ENCODE measurements around the gene EIF4G3. TPM values are rescaled to one million over a fixed set of nuclear protein-coding genes. Genes with fewer than 3 reads are reported as not detected.

The EIF4G3 gene
- total RNA-seq, 1 experiment from 2014 or later: 55.4 TPM

DNA sequence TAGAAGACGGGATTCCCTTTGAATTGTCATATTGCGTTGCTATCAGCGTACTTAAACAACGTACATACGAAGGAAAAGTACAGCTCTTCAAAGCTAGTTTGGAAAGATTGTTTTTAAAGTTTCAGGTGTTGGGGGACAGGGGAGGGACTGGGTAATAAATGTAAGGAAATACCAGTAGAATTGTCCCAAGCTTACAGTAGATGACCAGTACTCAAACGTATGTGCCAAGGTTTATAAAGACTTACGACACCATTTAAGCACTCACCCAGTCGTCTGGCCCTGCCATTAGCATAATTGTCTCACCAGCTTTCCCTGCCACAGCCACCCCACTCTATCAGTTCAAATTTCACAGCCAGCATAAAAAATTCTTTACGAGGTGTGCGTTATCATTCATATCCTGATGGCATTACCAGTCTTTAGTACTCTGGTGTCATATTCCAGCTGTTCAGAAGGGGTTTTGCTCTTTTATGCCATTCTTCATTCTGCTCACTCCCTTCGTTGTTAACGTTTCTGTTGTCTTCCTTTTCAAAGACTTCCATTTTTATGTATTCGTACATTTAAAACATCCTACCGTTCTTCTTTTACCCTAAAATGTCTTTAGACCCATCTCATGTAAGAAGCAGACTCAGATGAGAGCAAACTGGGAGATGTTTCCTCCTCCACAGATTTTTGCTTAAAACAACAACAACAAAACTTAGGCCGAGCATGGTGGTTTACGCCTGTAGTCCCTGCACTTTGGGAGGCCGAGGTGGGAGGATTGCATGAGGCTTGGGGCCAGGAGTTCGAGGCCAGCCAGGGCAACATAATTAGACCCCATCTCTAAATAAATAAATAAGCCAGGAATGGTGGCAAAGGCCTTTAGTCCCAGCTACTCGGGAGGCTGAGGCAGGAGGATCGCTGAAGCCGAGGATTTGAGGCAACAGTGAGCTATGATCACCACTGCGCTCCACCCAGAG is 388.6 kb downstream of the EIF4G3 start:
- intact Hi-C loops (cut with micrococcal nuclease; ENCODE audit: unreplicated experiment): loop anchor here (10.0 kb wide), 3 partner anchors 57 to 387 kb away; partner anchors contain the start of gene EIF4G3
- H3K27me3 Mint-ChIP-seq (ENCODE audit: insufficient read depth, unreplicated experiment): no peaks in the 10 kb centered on the region
- Histone ChIP-seq H3K27me3 (replicated peaks; ENCODE audit: control insufficient read depth, insufficient read depth, low read length) (no peaks in the 10 kb centered on the region), H3K4me1 (peaks cover 5% of the 10 kb centered on the region), H3K4me3 (ENCODE audit: low read depth, low read length) (peak overlapping the region; percentile 99), H3K36me3 (ENCODE audit: control insufficient read depth, insufficient read depth, low read length) (no peaks in the 10 kb centered on the region), H3K9me3 (no peaks in the 10 kb centered on the region)
- peak in 1 of 2 experiments; percentile 26 for DNase-seq
- peak overlapping the region; percentile 95 for H3K27ac Mint-ChIP-seq (ENCODE audit: unreplicated experiment)
- peak overlapping the region; percentile 98 for H3K4me3 Mint-ChIP-seq (ENCODE audit: unreplicated experiment)
- H3K4me1 Mint-ChIP-seq (ENCODE audit: low read depth, unreplicated experiment): no peaks in the 10 kb centered on the region
- ChIA-PET CTCF (no interaction called here), POLR2A (interaction anchor here (0.6 kb wide), 1 partner anchor 108 kb away, joined by 5 read pairs; no protein-coding TSS in a partner anchor)
- H3K36me3 Mint-ChIP-seq (ENCODE audit: insufficient read depth, unreplicated experiment): peaks cover 27% of the 10 kb centered on the region
- TSS peak; percentile 92 for BruUV-seq (replicated peaks)
- no peaks in the 10 kb centered on the region for H3K9me3 Mint-ChIP-seq (ENCODE audit: unreplicated experiment)
- TF ChIP-seq, protein P1, sequence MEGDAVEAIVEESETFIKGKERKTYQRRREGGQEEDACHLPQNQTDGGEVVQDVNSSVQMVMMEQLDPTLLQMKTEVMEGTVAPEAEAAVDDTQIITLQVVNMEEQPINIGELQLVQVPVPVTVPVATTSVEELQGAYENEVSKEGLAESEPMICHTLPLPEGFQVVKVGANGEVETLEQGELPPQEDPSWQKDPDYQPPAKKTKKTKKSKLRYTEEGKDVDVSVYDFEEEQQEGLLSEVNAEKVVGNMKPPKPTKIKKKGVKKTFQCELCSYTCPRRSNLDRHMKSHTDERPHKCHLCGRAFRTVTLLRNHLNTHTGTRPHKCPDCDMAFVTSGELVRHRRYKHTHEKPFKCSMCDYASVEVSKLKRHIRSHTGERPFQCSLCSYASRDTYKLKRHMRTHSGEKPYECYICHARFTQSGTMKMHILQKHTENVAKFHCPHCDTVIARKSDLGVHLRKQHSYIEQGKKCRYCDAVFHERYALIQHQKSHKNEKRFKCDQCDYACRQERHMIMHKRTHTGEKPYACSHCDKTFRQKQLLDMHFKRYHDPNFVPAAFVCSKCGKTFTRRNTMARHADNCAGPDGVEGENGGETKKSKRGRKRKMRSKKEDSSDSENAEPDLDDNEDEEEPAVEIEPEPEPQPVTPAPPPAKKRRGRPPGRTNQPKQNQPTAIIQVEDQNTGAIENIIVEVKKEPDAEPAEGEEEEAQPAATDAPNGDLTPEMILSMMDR (IDR thresholded peaks at IDR 0.05; ENCODE audit: insufficient read depth in 1 of 2, low read depth in 1 of 2, low read length in 1 of 2, severe bottlenecking in 1 of 2, unreplicated experiment in 1 of 2): no peak

- CTCF ChIA-PET: interaction anchor here (1.0 to 1.2 kb wide), 2 partner anchors 408 to 581 kb away, joined by 4 to 5 read pairs; no protein-coding TSS in a partner anchor
- POLR2A ChIA-PET: interaction anchor here (0.6 to 1.5 kb wide), 8 partner anchors 9 to 126 kb away, joined by 3 to 7 read pairs (median 5); partner anchors contain the start of gene DDOST
- no TSS peak for BruUV-seq (replicated peaks)
- Mint-ChIP-seq H3K4me1 (ENCODE audit: low read depth, unreplicated experiment) (no peaks in the 10 kb centered on the region), H3K4me3 (ENCODE audit: unreplicated experiment) (peak within 1 kb of the TSS; percentile 98), H3K27ac (ENCODE audit: unreplicated experiment) (peak within 1 kb of the TSS; percentile 95), H3K27me3 (ENCODE audit: insufficient read depth, unreplicated experiment) (no peaks in the 10 kb centered on the region), H3K9me3 (ENCODE audit: unreplicated experiment) (no peaks in the 10 kb centered on the region), H3K36me3 (ENCODE audit: insufficient read depth, unreplicated experiment) (peaks cover 27% of the 10 kb centered on the region)
- no peaks in the 10 kb centered on the region for H3K36me3 ChIP-seq (ENCODE audit: control insufficient read depth, insufficient read depth, low read length)
- no peaks in the 10 kb centered on the region for H3K9me3 ChIP-seq
- intact Hi-C loops (cut with micrococcal nuclease; ENCODE audit: unreplicated experiment): loop anchor here (10.0 kb wide), 3 partner anchors 58 to 388 kb away; partner anchors contain the start of gene EIF4G3
- H3K27me3 ChIP-seq (replicated peaks; ENCODE audit: control insufficient read depth, insufficient read depth, low read length): no peaks in the 10 kb centered on the region
- DNase-seq: no peak
- peak within 1 kb of the TSS; percentile 99 for H3K4me3 ChIP-seq (ENCODE audit: low read depth, low read length)
- TF ChIP-seq, protein P1 (IDR thresholded peaks at IDR 0.05; ENCODE audit: insufficient read depth in 1 of 2, low read depth in 1 of 2, low read length in 1 of 2, severe bottlenecking in 1 of 2, unreplicated experiment in 1 of 2): no peak
- H3K4me1 ChIP-seq: peaks cover 5% of the 10 kb centered on the region
Measured at GRCh38 chr1:20787029-20787839, 389.5 kb downstream of the EIF4G3 start, which contains the start of gene HP1BP3. Gene HP1BP3 (minus strand): TSS chr1:20787307. CDS start chr1:20780440, 6,867 bp downstream.
